ENCODE results near the gene GPR62. TPM values are rescaled to one million over a fixed set of nuclear protein-coding genes. Genes with fewer than 3 reads are reported as not detected.

Gene GPR62
- total RNA-seq, 1 donor from 2014 or later: 0.06 TPM

GRCh38 chr3:51954105-51954504 lies 1.1 kb upstream of the GPR62 start:
- DNase-seq (ENCODE audit: extremely low read depth, low read depth, low spot score): no peak

- DNase-seq (ENCODE audit: extremely low read depth, low read depth, low spot score): no peak
These were observed 468 bp upstream of the GPR62 start for GRCh38 chr3:51954713-51955112.

GRCh38 chr3:51955893-51956770 lies 951 bp downstream of the GPR62 start:
- DNase-seq (ENCODE audit: extremely low read depth, low read depth, low spot score): no peak

GRCh38 chr3:51957520-51958205 lies 2.5 kb downstream of the GPR62 start:
- DNase-seq (ENCODE audit: extremely low read depth, low read depth, low spot score): no peak

GRCh38 chr3:51958603-51959521 lies 3.7 kb downstream of the GPR62 start:
- DNase-seq (ENCODE audit: extremely low read depth, low read depth, low spot score): no peak

GRCh38 chr3:51959651-51960050 lies 4.5 kb downstream of the GPR62 start:
- DNase-seq (ENCODE audit: extremely low read depth, low read depth, low spot score): no peak

- DNase-seq (ENCODE audit: extremely low read depth, low read depth, low spot score): no peak
These were observed 5.2 kb downstream of the GPR62 start for GRCh38 chr3:51960386-51960785.

GRCh38 chr3:51961011-51961410 lies 5.8 kb downstream of the GPR62 start:
- no peak for DNase-seq (ENCODE audit: extremely low read depth, low read depth, low spot score)

- DNase-seq (ENCODE audit: extremely low read depth, low read depth, low spot score): no peak
These were observed 6.7 kb downstream of the GPR62 start for GRCh38 chr3:51961602-51962569.

GRCh38 chr3:51962854-51963530 lies 7.8 kb downstream of the GPR62 start:
- no peak for DNase-seq (ENCODE audit: extremely low read depth, low read depth, low spot score)

- no peak for DNase-seq (ENCODE audit: extremely low read depth, low read depth, low spot score)
These were observed 8.8 kb downstream of the GPR62 start for GRCh38 chr3:51963951-51964451.

- DNase-seq (ENCODE audit: extremely low read depth, low read depth, low spot score): no peak
These were observed 9.3 kb downstream of the GPR62 start for GRCh38 chr3:51964521-51964920.

- DNase-seq (ENCODE audit: extremely low read depth, low read depth, low spot score): no peak
These were observed 10.8 kb downstream of the GPR62 start for GRCh38 chr3:51966016-51966415.

GRCh38 chr3:51966486-51966885 lies 11.3 kb downstream of the GPR62 start:
- no peak for DNase-seq (ENCODE audit: extremely low read depth, low read depth, low spot score)

GRCh38 chr3:51966922-51967383 lies 11.8 kb downstream of the GPR62 start:
- DNase-seq (ENCODE audit: extremely low read depth, low read depth, low spot score): no peak

- DNase-seq (ENCODE audit: extremely low read depth, low read depth, low spot score): no peak
These were observed 12.4 kb downstream of the GPR62 start, which contains the start of gene PCBP4 for GRCh38 chr3:51967384-51968169. Gene PCBP4 (minus strand): TSS chr3:51967454. CDS start chr3:51961240, 6,214 bp downstream.

GRCh38 chr3:51968170-51968775 lies 13.1 kb downstream of the GPR62 start:
- no peak for DNase-seq (ENCODE audit: extremely low read depth, low read depth, low spot score)

Measured in glomerular endothelial cell (primary cell).